Fibroblast of lung (primary cell): Measurements from ENCODE around the gene COL4A2. TPM values are rescaled to one million over a fixed set of nuclear protein-coding genes. Genes with fewer than 3 reads are reported as not detected.

ENCODE experiments used
- DNase-seq, 2 donors: peaks; one replicate each; pipeline versions ENCODE4 v3.0.0 to v3.0.0-alpha.2; 2010; ENCODE audit warnings: low read depth in 2 of 2
- H2AFZ ChIP-seq: 2 replicates; pipeline ENCODE4 v1.5.1; 2012; ENCODE audit warnings: low read length, control low read depth, inconsistent platforms
- H3K27ac ChIP-seq: 2 replicates; pipeline ENCODE4 v1.5.1; 2011; ENCODE audit warnings: low read length, control low read depth; ENCODE audit not compliant: insufficient read depth
- H3K27me3 ChIP-seq: 2 replicates; pipeline ENCODE4 v1.5.1; 2011; ENCODE audit warnings: mild to moderate bottlenecking, low read length; ENCODE audit not compliant: control insufficient read depth, insufficient read depth
- H3K36me3 ChIP-seq: 2 replicates; pipeline ENCODE4 v1.5.1; 2011; ENCODE audit warnings: low read length; ENCODE audit not compliant: control insufficient read depth, insufficient read depth
- H3K4me1 ChIP-seq: 2 replicates; pipeline ENCODE4 v1.5.1; 2011; ENCODE audit warnings: low read length; ENCODE audit not compliant: control insufficient read depth, insufficient read depth; ENCODE audit errors: extremely low read depth
- H3K4me2 ChIP-seq: 2 replicates; pipeline ENCODE4 v1.5.1; 2011; ENCODE audit warnings: low read length, control low read depth; ENCODE audit not compliant: insufficient read depth; ENCODE audit errors: extremely low read depth
- H3K4me3 ChIP-seq, 4 experiments: fragments of 200-600 bp in 1 of 4; sonication (generic) in 1 of 4; replicated peaks in 1 of 4; 2 replicates each; pipeline ENCODE4 v1.5.1; 2011 to 2016; ENCODE audit warnings: low read length in 4 of 4, low read depth in 3 of 4, mild to moderate bottlenecking in 3 of 4, control low read depth in 2 of 4, inconsistent platforms in 1 of 4, mixed read lengths in 1 of 4; ENCODE audit not compliant: insufficient read depth in 1 of 4; ENCODE audit errors: control extremely low read depth in 1 of 4
- H3K79me2 ChIP-seq: 2 replicates; pipeline ENCODE4 v1.5.1; 2012; ENCODE audit warnings: mild to moderate bottlenecking, low read length, inconsistent platforms; ENCODE audit not compliant: control insufficient read depth, insufficient read depth
- H3K9ac ChIP-seq: 2 replicates; pipeline ENCODE4 v1.5.1; 2011; ENCODE audit warnings: mild to moderate bottlenecking, low read length, control low read depth; ENCODE audit not compliant: insufficient read depth
- H3K9me3 ChIP-seq: 2 replicates; pipeline ENCODE4 v1.5.1; 2012; ENCODE audit warnings: low read depth, low read length; ENCODE audit not compliant: control insufficient read depth, insufficient read depth
- H4K20me1 ChIP-seq: 2 replicates; pipeline ENCODE4 v1.5.1; 2011; ENCODE audit warnings: low read length; ENCODE audit not compliant: control insufficient read depth, insufficient read depth; ENCODE audit errors: extremely low read depth
- EZH2 ChIP-seq: IDR thresholded peaks from 2 replicates; pipeline ENCODE4 v1.5.1; 2012; ENCODE audit warnings: low read length, control low read depth, mild to moderate bottlenecking; ENCODE audit errors: missing control alignments
- polyA plus RNA-seq, 2 donors: library from polyadenylated mRNA; depleted of rRNA in 1 of 2; stranded (reverse) in 1 of 2; unstranded in 1 of 2; fragments of >200 nt; gene quantifications; 2 replicates each; pipeline ENCODE4 v1.2.1, GENCODE V29; 2011 to 2012; ENCODE audit warnings: missing spikeins in 1 of 2
- total RNA-seq: library from RNA; depleted of rRNA; stranded (reverse); fragments of >200 nt; gene quantifications from 2 replicates; pipeline ENCODE4 v1.2.1, GENCODE V29; 2014
- TF ChIP-seq, protein P1 (sequence below), 2 donors: IDR thresholded peaks in 1 of 2; conservative IDR thresholded peaks in 1 of 2; 1 replicate in 1 of 2; 2 replicates in 1 of 2; pipeline ENCODE4 v1.5.1; 2011 to 2012; ENCODE audit warnings: low read length in 2 of 2, control low read depth in 1 of 2, inconsistent platforms in 1 of 2, low read depth in 1 of 2, mild to moderate bottlenecking in 1 of 2

COL4A2 gene
- total and polyA plus RNA-seq, 2 donors (not counting 1 experiment from before 2014, with no cell fraction given), result 93.1 to 463 TPM

DNA sequence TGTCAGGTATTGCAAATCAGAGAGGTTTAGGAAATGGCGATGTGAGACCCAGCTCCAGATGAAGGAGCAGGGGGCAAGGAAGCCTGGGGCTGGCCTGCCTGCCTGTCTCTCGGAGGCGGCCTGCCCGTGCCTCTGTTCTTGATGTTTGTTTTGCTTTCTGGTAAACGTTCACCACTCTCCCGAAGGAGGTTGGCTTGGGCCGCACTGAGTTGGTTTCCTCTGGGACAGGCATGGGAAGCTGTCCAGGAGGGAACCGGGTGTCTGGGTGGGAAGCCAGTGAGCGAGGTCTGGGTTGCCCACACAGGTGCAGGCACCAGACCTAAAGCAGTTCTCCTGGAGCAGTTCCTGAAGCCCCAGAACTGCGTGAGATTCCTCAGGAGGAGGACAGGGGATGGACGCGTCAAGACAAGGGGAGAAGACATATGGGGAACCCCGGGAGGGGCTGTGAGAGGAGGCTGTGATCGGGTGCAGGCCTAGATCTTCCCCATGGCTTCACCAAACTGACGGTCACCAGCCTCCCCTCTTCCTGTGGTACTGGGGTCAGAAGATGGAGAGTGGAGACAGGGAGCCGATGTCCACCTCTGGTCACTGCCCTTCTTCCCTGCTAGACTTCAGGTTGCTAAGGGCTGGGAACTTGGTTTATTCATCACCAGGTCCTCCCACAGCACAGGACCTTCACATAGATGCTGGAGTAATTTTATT is 15.2 kb downstream of the COL4A2 start:
- Histone ChIP-seq H3K4me1 (peaks cover 41% of the 10 kb centered on the region), H2AFZ (no peak overlapping the region), H4K20me1 (no peaks in the 10 kb centered on the region), H3K27ac (peak overlapping the region; percentile 49), H3K4me3 (no peak overlapping the region), H3K36me3 (no peaks in the 10 kb centered on the region), H3K9me3 (no peaks in the 10 kb centered on the region), H3K9ac (no peak overlapping the region), H3K79me2 (peaks cover 65% of the 10 kb centered on the region), H3K4me2 (no peak overlapping the region), H3K27me3 (no peaks in the 10 kb centered on the region)
- TF ChIP-seq, protein P1, sequence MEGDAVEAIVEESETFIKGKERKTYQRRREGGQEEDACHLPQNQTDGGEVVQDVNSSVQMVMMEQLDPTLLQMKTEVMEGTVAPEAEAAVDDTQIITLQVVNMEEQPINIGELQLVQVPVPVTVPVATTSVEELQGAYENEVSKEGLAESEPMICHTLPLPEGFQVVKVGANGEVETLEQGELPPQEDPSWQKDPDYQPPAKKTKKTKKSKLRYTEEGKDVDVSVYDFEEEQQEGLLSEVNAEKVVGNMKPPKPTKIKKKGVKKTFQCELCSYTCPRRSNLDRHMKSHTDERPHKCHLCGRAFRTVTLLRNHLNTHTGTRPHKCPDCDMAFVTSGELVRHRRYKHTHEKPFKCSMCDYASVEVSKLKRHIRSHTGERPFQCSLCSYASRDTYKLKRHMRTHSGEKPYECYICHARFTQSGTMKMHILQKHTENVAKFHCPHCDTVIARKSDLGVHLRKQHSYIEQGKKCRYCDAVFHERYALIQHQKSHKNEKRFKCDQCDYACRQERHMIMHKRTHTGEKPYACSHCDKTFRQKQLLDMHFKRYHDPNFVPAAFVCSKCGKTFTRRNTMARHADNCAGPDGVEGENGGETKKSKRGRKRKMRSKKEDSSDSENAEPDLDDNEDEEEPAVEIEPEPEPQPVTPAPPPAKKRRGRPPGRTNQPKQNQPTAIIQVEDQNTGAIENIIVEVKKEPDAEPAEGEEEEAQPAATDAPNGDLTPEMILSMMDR (conservative IDR thresholded peaks at IDR 0.05 in 1 of 2, IDR thresholded peaks at IDR 0.05 in 1 of 2; ENCODE audit: low read depth in 1 of 2, low read length in 2 of 2), result no peak
- TF ChIP-seq EZH2, result no peak
- no peak for DNase-seq

- no peak for DNase-seq
- no peak overlapping the region for H3K4me2 ChIP-seq
- no peak overlapping the region for H3K9ac ChIP-seq
- no peak overlapping the region for H3K4me3 ChIP-seq
- peaks cover 60% of the 10 kb centered on the region for H3K79me2 ChIP-seq
- no peaks in the 10 kb centered on the region for H3K27me3 ChIP-seq
- peak overlapping the region; percentile 49 for H3K27ac ChIP-seq
- no peaks in the 10 kb centered on the region for H3K36me3 ChIP-seq
- peaks cover 43% of the 10 kb centered on the region for H3K4me1 ChIP-seq
- H3K9me3 ChIP-seq, result no peaks in the 10 kb centered on the region
- H4K20me1 ChIP-seq, result no peaks in the 10 kb centered on the region
- no peak for TF ChIP-seq EZH2
- TF ChIP-seq, protein P1 (conservative IDR thresholded peaks at IDR 0.05 in 1 of 2, IDR thresholded peaks at IDR 0.05 in 1 of 2; ENCODE audit: low read depth in 1 of 2, low read length in 2 of 2), result no peak
- no peak overlapping the region for H2AFZ ChIP-seq
Observed at GRCh38 chr13:110322828-110323171, 15.7 kb downstream of the COL4A2 start.

DNA sequence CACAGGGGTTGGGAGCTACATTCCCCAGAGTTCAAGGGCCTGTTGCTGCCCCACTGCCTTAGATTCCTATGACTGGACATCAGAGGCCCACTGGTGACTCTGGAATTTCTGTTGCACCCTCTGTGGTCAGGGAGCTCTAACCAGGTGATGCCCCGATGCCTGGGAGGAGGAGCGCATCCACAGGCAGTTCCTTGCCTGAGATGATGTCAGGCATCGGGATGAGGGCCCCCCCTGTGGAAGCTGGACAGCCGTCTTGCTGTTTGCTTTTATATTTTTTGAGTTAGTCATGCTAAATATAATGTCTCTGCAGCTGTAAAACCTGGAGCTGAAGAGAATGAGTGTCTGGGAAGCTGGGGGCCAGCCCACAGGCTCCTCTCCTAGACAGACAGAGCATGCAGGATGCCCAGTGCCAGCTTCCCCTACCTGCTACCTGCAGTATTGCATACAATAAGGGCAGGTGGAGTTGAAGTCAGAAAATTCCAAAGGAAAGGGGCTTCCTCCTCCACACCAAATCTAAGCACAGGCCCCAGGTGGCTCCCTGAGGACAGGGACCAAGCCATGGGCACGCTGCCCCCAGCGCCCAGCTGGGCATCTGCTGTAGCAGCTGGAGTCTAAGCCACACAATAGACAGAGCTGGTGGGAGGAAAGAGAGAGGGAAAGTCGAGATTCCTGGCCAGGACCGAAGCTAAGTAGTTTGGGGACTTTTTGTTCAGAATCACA is 16.2 kb downstream of the COL4A2 start:
- Histone ChIP-seq H3K4me3 (no peak overlapping the region), H3K4me2 (no peak overlapping the region), H4K20me1 (no peaks in the 10 kb centered on the region), H3K27me3 (no peaks in the 10 kb centered on the region), H3K27ac (peak overlapping the region; percentile 49), H3K79me2 (peaks cover 58% of the 10 kb centered on the region), H3K4me1 (peaks cover 44% of the 10 kb centered on the region), H2AFZ (no peak overlapping the region), H3K9ac (no peak overlapping the region), H3K36me3 (no peaks in the 10 kb centered on the region), H3K9me3 (no peaks in the 10 kb centered on the region)
- DNase-seq, result peak; percentile 50 to 96
- TF ChIP-seq, protein P1 (conservative IDR thresholded peaks at IDR 0.05 in 1 of 2, IDR thresholded peaks at IDR 0.05 in 1 of 2; ENCODE audit: low read depth in 1 of 2, low read length in 2 of 2), result peak in 1 of 2 donors; percentile 4
- no peak for TF ChIP-seq EZH2
